ENCODE measurements around the gene MKS1.

Gene MKS1

GRCh38 chr17:58156839-58157803, 61.9 kb downstream of the MKS1 start:
- DNase-seq: peak; percentile 79
